WTC11 (cell line): ENCODE results near the gene TEKT3. TPM values are rescaled to one million over a fixed set of nuclear protein-coding genes. Genes with fewer than 3 reads are reported as not detected.

Experiments
- ATAC-seq: fragments of 200-7000 bp; cut with Tn5 transposase; 2 replicates; pipeline ENCODE4 v1.10.0; 2021; ENCODE audit warnings: mild to moderate bottlenecking, moderate library complexity
- CTCF ChIA-PET: fragments of 300-600 bp; sonication (Branson Sonifier 250); formaldehyde crosslinking; loops from one replicate; lab custom pipeline; 2021; ENCODE audit warnings: antibody characterized with exemption; lab: Charles Lee
- POLR2A ChIA-PET: fragments of 350-600 bp; sonication (Branson Sonifier 250); formaldehyde crosslinking; loops from one replicate; lab custom pipeline; 2021; ENCODE audit warnings: antibody characterized with exemption; lab: Charles Lee
- DNase-seq: peaks from one replicate; pipeline ENCODE4 v3.0.0; 2021; ENCODE audit warnings: low spot score
- H3K27ac Mint-ChIP-seq: 2 replicates; pipeline ENCODE4 v1.8.0; 2021; ENCODE audit warnings: mixed read lengths
- H3K27me3 Mint-ChIP-seq: 2 replicates; pipeline ENCODE4 v1.8.0; 2021; ENCODE audit warnings: low read depth, mild to moderate bottlenecking, moderate library complexity, mixed read lengths
- H3K36me3 Mint-ChIP-seq: 2 replicates; pipeline ENCODE4 v1.8.0; 2021; ENCODE audit warnings: mixed read lengths
- H3K4me1 Mint-ChIP-seq: 2 replicates; pipeline ENCODE4 v1.8.0; 2022; ENCODE audit warnings: mixed read lengths
- H3K4me3 Mint-ChIP-seq: 2 replicates; pipeline ENCODE4 v1.8.0; 2021; ENCODE audit warnings: mild to moderate bottlenecking, moderate library complexity, mixed read lengths
- H3K9me3 Mint-ChIP-seq: 2 replicates; pipeline ENCODE4 v1.8.0; 2021; ENCODE audit warnings: mixed read lengths
- ATF1 ChIP-seq: sonication (generic); formaldehyde crosslinking; IDR thresholded peaks from 2 replicates; pipeline ENCODE4 v1.8.1; 2023; ENCODE audit warnings: mild to moderate bottlenecking, moderate library complexity, missing genetic modification reagents
- CREM ChIP-seq: sonication (generic); formaldehyde crosslinking; IDR thresholded peaks from 2 replicates; pipeline ENCODE4 v1.8.1; 2022; ENCODE audit warnings: mild to moderate bottlenecking, missing genetic modification reagents, moderate library complexity
- ESRRA ChIP-seq: sonication (generic); formaldehyde crosslinking; IDR thresholded peaks from 2 replicates; pipeline ENCODE4 v1.8.1; 2022; ENCODE audit warnings: mild to moderate bottlenecking, missing genetic modification reagents, borderline replicate concordance
- GRHL2 ChIP-seq: fragments of 250-450 bp; sonication (Bioruptor Pico); IDR thresholded peaks from 2 replicates; pipeline ENCODE4 v1.8.0; 2022; ENCODE audit warnings: mild to moderate bottlenecking, moderate library complexity; ENCODE audit not compliant: insufficient replicate concordance, severe bottlenecking
- JUN ChIP-seq: sonication (generic); formaldehyde crosslinking; IDR thresholded peaks from 2 replicates; pipeline ENCODE4 v1.8.0; 2023; ENCODE audit warnings: mild to moderate bottlenecking, missing genetic modification reagents
- MYBL2 ChIP-seq: sonication (generic); formaldehyde crosslinking; IDR thresholded peaks from 2 replicates; pipeline ENCODE4 v1.8.1; 2023; ENCODE audit warnings: mild to moderate bottlenecking, moderate library complexity, missing genetic modification reagents
- NR3C1 ChIP-seq: sonication (generic); formaldehyde crosslinking; conservative IDR thresholded peaks from 2 replicates; pipeline ENCODE4 v1.8.1; 2023; ENCODE audit warnings: low read depth, mild to moderate bottlenecking, missing genetic modification reagents
- OVOL2 ChIP-seq: fragments of 250-450 bp; sonication (Bioruptor Pico); IDR thresholded peaks from 2 replicates; pipeline ENCODE4 v1.9.0; 2021; ENCODE audit warnings: mild to moderate bottlenecking, borderline replicate concordance
- PRRX2 ChIP-seq: fragments of 250-450 bp; sonication (Bioruptor Pico); IDR thresholded peaks from 2 replicates; pipeline ENCODE4 v1.8.0; 2021; ENCODE audit warnings: mild to moderate bottlenecking
- RORB ChIP-seq: fragments of 250-450 bp; sonication (Bioruptor Pico); IDR thresholded peaks from 2 replicates; pipeline ENCODE4 v1.9.0; 2021; ENCODE audit warnings: mild to moderate bottlenecking
- ZNF121 ChIP-seq: sonication (generic); formaldehyde crosslinking; IDR thresholded peaks from 2 replicates; pipeline ENCODE4 v1.8.0; 2023; ENCODE audit warnings: missing genetic modification reagents
- ZNF263 ChIP-seq: sonication (generic); formaldehyde crosslinking; IDR thresholded peaks from 2 replicates; pipeline ENCODE4 v1.8.1; 2022; ENCODE audit warnings: low read depth, mild to moderate bottlenecking, moderate library complexity, missing genetic modification reagents
- ZNF396 ChIP-seq: fragments of 250-450 bp; sonication (Bioruptor Pico); IDR thresholded peaks from 2 replicates; pipeline ENCODE4 v1.8.0; 2021; ENCODE audit warnings: mild to moderate bottlenecking, moderate library complexity, borderline replicate concordance
- total RNA-seq: library from RNA; stranded (reverse); gene quantifications from 3 replicates; pipeline ENCODE4 v1.2.3, GENCODE V29; 2021
- TF ChIP-seq, protein P1 (sequence below): fragments of 250-450 bp; sonication (Bioruptor Pico); IDR thresholded peaks from 2 replicates; pipeline ENCODE4 v1.8.0; 2021; ENCODE audit warnings: mild to moderate bottlenecking
- TF ChIP-seq, protein P2 (sequence below): sonication (generic); formaldehyde crosslinking; IDR thresholded peaks from 2 replicates; pipeline ENCODE4 v1.8.1; 2023; ENCODE audit warnings: mild to moderate bottlenecking, missing genetic modification reagents
- TF ChIP-seq, protein P3 (sequence below): sonication (generic); formaldehyde crosslinking; conservative IDR thresholded peaks from 2 replicates; pipeline ENCODE4 v1.8.1; 2022; ENCODE audit warnings: mild to moderate bottlenecking, missing genetic modification reagents
- TF ChIP-seq, protein P4 (sequence below): sonication (generic); formaldehyde crosslinking; IDR thresholded peaks from 2 replicates; pipeline ENCODE4 v1.8.1; 2022; ENCODE audit warnings: low read depth, missing genetic modification reagents, borderline replicate concordance
- TF ChIP-seq, protein P5 (sequence below): fragments of 250-450 bp; sonication (Bioruptor Pico); IDR thresholded peaks from 2 replicates; pipeline ENCODE4 v2.1.2; 2022; ENCODE audit warnings: mild to moderate bottlenecking, moderate library complexity
- TF ChIP-seq, protein P6 (sequence below): sonication (generic); formaldehyde crosslinking; IDR thresholded peaks from 2 replicates; pipeline ENCODE4 v1.8.0; 2023; ENCODE audit warnings: missing genetic modification reagents
- TF ChIP-seq, protein P7 (sequence below): sonication (generic); formaldehyde crosslinking; IDR thresholded peaks from 2 replicates; pipeline ENCODE4 v1.8.1; 2023; ENCODE audit warnings: mild to moderate bottlenecking, missing genetic modification reagents, moderate library complexity
- TF ChIP-seq, protein P8 (sequence below): fragments of 250-450 bp; sonication (Bioruptor Pico); IDR thresholded peaks from 2 replicates; pipeline ENCODE4 v1.9.0; 2021; ENCODE audit warnings: mild to moderate bottlenecking
- TF ChIP-seq, protein P9 (sequence below): sonication (generic); formaldehyde crosslinking; IDR thresholded peaks from 2 replicates; pipeline ENCODE4 v1.8.0; 2022; ENCODE audit warnings: mild to moderate bottlenecking, missing genetic modification reagents

Gene TEKT3
- total RNA-seq, 1 experiment from 2014 or later = 3.1 TPM

DNA sequence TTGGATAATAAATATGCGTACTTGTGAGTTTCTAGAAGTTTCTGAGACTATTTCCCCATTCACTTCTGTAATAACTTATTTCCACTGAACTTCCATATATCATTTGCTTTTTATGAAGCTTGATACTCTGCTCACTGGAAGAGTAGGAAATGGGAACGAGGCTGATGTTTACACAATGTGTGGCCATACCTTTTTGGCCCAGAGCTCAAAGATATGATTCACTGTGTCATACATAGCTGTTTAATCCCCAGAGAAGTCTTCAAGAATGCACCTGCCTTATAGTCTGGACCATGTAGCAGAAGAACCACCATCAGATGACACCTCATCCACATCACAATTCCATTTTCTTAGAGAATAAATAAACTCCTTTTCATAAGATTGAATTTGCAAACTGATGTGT, 40.3 kb upstream of the TEKT3 start:
- Mint-ChIP-seq H3K27ac (no peak overlapping the region), H3K4me3 (no peak overlapping the region), H3K36me3 (no peaks in the 10 kb centered on the region), H3K4me1 (peaks cover 11% of the 10 kb centered on the region), H3K9me3 (peaks cover 4% of the 10 kb centered on the region; the same call in 1 of the 2 replicates), H3K27me3 (no peaks in the 10 kb centered on the region)
- POLR2A ChIA-PET = no interaction called here
- CTCF ChIA-PET = interaction anchor here (1.0 to 1.4 kb wide), 2 partner anchors 121 kb away, joined by 3 to 6 read pairs; no protein-coding TSS in a partner anchor
- no peak for TF ChIP-seq NR3C1
- no peak for TF ChIP-seq OVOL2 (CRISPR knock-in tag)
- TF ChIP-seq MYBL2 (CRISPR knock-in tag) = no peak
- no peak for TF ChIP-seq ATF1 (CRISPR knock-in tag)
- no peak for DNase-seq
- no peak for ATAC-seq

DNA sequence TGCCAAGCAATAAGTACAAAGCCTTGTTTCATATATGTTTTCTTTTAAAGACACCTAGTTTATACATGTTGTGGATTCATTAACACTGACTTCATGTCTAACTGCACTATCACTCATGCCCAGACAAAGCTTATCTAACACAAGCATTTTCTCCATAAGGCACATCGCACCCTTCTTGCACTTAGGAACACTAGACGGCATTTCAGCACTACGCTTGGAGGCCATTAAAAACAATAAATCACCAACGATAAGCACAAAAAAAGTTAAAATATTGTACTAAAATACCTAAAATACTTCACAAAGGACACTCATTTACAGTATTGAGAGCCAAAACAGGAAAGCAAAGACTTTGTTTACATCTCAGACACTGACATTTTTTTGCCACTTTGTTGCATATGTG, 39.0 kb upstream of the TEKT3 start:
- no peaks in the 10 kb centered on the region for H3K9me3 Mint-ChIP-seq
- H3K4me3 Mint-ChIP-seq = no peak overlapping the region
- DNase-seq (no peak), ATAC-seq (no peak)
- CTCF ChIA-PET = interaction anchor here (1.0 kb wide), 1 partner anchor 123 kb away, joined by 3 read pairs; no protein-coding TSS in a partner anchor
- POLR2A ChIA-PET = no interaction called here
- H3K27ac Mint-ChIP-seq = no peak overlapping the region
- peaks cover 11% of the 10 kb centered on the region for H3K4me1 Mint-ChIP-seq
- no peaks in the 10 kb centered on the region for H3K36me3 Mint-ChIP-seq
- TF ChIP-seq ZNF121 (CRISPR knock-in tag) = no peak
- TF ChIP-seq, protein P1, sequence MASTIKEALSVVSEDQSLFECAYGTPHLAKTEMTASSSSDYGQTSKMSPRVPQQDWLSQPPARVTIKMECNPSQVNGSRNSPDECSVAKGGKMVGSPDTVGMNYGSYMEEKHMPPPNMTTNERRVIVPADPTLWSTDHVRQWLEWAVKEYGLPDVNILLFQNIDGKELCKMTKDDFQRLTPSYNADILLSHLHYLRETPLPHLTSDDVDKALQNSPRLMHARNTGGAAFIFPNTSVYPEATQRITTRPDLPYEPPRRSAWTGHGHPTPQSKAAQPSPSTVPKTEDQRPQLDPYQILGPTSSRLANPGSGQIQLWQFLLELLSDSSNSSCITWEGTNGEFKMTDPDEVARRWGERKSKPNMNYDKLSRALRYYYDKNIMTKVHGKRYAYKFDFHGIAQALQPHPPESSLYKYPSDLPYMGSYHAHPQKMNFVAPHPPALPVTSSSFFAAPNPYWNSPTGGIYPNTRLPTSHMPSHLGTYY (CRISPR knock-in tag) = no peak
- TF ChIP-seq, protein P2, sequence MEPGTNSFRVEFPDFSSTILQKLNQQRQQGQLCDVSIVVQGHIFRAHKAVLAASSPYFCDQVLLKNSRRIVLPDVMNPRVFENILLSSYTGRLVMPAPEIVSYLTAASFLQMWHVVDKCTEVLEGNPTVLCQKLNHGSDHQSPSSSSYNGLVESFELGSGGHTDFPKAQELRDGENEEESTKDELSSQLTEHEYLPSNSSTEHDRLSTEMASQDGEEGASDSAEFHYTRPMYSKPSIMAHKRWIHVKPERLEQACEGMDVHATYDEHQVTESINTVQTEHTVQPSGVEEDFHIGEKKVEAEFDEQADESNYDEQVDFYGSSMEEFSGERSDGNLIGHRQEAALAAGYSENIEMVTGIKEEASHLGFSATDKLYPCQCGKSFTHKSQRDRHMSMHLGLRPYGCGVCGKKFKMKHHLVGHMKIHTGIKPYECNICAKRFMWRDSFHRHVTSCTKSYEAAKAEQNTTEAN = no peak
- TF ChIP-seq, protein P3, sequence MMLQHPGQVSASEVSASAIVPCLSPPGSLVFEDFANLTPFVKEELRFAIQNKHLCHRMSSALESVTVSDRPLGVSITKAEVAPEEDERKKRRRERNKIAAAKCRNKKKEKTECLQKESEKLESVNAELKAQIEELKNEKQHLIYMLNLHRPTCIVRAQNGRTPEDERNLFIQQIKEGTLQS (CRISPR knock-in tag) = no peak
- TF ChIP-seq, protein P4, sequence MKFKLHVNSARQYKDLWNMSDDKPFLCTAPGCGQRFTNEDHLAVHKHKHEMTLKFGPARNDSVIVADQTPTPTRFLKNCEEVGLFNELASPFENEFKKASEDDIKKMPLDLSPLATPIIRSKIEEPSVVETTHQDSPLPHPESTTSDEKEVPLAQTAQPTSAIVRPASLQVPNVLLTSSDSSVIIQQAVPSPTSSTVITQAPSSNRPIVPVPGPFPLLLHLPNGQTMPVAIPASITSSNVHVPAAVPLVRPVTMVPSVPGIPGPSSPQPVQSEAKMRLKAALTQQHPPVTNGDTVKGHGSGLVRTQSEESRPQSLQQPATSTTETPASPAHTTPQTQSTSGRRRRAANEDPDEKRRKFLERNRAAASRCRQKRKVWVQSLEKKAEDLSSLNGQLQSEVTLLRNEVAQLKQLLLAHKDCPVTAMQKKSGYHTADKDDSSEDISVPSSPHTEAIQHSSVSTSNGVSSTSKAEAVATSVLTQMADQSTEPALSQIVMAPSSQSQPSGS = no peak
- TF ChIP-seq ATF1 (CRISPR knock-in tag) = no peak
- TF ChIP-seq ESRRA (CRISPR knock-in tag) = no peak
- no peak for TF ChIP-seq GRHL2 (CRISPR knock-in tag)
- TF ChIP-seq OVOL2 (CRISPR knock-in tag) = no peak
- H3K27me3 Mint-ChIP-seq = no peaks in the 10 kb centered on the region

DNA sequence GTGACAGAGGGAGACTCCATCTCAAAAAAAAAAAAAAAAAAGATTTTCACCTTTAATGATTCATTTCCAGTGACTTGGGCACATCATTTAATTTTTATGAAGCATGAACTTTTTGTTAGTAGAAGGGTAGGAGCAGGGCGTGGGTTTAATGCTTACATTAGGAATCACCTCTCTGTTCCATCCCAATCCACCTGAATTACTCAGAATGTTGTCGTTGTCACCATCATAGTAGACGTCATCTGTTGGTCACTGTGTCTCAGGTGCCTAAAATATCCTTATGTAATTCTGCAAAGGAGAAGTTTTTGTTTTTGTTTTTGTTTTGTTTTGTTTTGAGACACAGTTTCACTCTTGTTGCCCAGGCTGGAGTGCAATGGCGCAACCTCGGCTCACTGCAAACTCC, 38.3 kb upstream of the TEKT3 start:
- no peaks in the 10 kb centered on the region for H3K27me3 Mint-ChIP-seq
- H3K9me3 Mint-ChIP-seq = no peaks in the 10 kb centered on the region
- no peaks in the 10 kb centered on the region for H3K36me3 Mint-ChIP-seq
- H3K4me3 Mint-ChIP-seq = no peak overlapping the region
- H3K27ac Mint-ChIP-seq = no peak overlapping the region
- ATAC-seq (no peak), DNase-seq (no peak)
- POLR2A ChIA-PET = no interaction called here
- CTCF ChIA-PET = no interaction called here
- H3K4me1 Mint-ChIP-seq = peaks cover 10% of the 10 kb centered on the region
- no peak for TF ChIP-seq ZNF396 (CRISPR knock-in tag)
- TF ChIP-seq ZNF263 (CRISPR knock-in tag) = no peak
- TF ChIP-seq ATF1 (CRISPR knock-in tag) = no peak
- TF ChIP-seq, protein P5, sequence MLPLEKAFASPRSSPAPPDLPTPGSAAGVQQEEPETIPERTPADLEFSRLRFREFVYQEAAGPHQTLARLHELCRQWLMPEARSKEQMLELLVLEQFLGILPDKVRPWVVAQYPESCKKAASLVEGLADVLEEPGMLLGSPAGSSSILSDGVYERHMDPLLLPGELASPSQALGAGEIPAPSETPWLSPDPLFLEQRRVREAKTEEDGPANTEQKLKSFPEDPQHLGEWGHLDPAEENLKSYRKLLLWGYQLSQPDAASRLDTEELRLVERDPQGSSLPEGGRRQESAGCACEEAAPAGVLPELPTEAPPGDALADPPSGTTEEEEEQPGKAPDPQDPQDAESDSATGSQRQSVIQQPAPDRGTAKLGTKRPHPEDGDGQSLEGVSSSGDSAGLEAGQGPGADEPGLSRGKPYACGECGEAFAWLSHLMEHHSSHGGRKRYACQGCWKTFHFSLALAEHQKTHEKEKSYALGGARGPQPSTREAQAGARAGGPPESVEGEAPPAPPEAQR (CRISPR knock-in tag) = no peak
- TF ChIP-seq, protein P6, sequence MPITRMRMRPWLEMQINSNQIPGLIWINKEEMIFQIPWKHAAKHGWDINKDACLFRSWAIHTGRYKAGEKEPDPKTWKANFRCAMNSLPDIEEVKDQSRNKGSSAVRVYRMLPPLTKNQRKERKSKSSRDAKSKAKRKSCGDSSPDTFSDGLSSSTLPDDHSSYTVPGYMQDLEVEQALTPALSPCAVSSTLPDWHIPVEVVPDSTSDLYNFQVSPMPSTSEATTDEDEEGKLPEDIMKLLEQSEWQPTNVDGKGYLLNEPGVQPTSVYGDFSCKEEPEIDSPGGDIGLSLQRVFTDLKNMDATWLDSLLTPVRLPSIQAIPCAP (CRISPR knock-in tag) = no peak
- TF ChIP-seq, protein P7, sequence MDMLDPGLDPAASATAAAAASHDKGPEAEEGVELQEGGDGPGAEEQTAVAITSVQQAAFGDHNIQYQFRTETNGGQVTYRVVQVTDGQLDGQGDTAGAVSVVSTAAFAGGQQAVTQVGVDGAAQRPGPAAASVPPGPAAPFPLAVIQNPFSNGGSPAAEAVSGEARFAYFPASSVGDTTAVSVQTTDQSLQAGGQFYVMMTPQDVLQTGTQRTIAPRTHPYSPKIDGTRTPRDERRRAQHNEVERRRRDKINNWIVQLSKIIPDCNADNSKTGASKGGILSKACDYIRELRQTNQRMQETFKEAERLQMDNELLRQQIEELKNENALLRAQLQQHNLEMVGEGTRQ (CRISPR knock-in tag) = no peak
- no peak for TF ChIP-seq JUN
- TF ChIP-seq CREM = no peak
- TF ChIP-seq, protein P8, sequence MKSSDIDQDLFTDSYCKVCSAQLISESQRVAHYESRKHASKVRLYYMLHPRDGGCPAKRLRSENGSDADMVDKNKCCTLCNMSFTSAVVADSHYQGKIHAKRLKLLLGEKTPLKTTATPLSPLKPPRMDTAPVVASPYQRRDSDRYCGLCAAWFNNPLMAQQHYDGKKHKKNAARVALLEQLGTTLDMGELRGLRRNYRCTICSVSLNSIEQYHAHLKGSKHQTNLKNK (CRISPR knock-in tag) = no peak
- TF ChIP-seq, protein P9, sequence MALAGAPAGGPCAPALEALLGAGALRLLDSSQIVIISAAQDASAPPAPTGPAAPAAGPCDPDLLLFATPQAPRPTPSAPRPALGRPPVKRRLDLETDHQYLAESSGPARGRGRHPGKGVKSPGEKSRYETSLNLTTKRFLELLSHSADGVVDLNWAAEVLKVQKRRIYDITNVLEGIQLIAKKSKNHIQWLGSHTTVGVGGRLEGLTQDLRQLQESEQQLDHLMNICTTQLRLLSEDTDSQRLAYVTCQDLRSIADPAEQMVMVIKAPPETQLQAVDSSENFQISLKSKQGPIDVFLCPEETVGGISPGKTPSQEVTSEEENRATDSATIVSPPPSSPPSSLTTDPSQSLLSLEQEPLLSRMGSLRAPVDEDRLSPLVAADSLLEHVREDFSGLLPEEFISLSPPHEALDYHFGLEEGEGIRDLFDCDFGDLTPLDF (CRISPR knock-in tag) = no peak
- no peak for TF ChIP-seq GRHL2 (CRISPR knock-in tag)
- TF ChIP-seq RORB (CRISPR knock-in tag) = no peak
- TF ChIP-seq PRRX2 (CRISPR knock-in tag) = no peak
